ENCODE measurements around the gene FNBP1L.

Gene FNBP1L

DNA sequence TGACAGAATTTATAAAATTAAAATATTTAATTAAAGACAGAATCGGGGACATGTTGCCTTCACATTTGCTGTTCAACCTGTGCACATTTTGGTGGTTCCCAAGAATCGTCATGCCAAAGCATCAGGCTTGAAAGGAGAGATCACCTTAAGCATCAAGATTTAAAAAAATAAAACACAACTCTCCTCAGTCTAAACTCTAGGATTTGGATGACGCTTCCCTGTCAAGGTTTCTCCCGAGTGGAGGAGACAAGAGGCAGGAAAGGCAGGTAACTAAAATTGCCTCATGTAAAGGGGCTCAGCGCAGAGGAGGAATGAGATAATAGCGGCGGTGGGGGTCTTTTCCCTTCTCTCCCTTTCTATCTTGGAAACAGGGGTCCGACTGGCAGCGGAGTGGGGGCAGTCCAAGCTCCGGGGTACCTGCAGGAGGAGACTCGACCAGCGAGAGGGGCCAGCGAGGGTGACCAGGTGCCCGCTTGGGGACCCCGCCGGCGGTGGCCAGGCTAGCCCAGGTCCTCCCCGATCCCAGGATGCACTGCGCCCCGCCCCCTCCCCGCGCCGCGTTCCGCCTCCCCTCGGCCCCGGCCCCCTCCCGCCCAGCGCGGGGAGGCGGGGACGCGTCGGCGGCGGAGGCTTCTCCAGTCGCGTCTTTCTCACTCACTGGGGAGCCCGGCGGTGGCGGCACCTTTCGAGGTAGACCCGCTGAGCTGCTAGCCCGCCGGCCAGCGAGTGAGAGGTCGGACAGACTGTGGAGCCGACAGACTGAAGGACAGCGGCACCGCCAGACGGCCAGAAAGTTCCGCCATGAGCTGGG lies at the start of gene FNBP1L:
FNBP1L (plus strand) TSS at position 638 of the 811 bp plus-strand sequence; CDS start at position 802, 164 bp downstream.
- peak in 50 of 56 donors; percentile 11 to 82 (median 52) for DNase-seq

DNA sequence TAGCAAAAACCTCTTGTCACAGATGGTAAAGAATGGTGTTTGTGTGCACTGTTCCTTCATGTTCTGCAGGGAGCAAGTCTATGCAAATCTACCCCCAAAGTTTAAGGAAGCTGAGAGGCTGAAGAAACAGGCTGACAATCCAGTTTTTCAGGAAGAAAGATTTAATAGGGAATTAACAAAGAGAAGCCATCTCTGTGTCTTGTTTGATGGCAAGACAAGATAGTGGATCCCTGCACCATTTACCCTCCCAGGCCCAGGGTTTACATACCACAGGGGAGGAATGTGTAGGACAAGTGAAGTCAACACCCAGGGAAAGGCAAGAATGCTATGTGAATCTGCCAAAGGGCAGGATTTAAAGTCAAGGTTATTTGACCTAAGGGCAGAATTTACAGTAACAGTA lies 48.1 kb upstream of the FNBP1L start:
- no peak for DNase-seq

DNA sequence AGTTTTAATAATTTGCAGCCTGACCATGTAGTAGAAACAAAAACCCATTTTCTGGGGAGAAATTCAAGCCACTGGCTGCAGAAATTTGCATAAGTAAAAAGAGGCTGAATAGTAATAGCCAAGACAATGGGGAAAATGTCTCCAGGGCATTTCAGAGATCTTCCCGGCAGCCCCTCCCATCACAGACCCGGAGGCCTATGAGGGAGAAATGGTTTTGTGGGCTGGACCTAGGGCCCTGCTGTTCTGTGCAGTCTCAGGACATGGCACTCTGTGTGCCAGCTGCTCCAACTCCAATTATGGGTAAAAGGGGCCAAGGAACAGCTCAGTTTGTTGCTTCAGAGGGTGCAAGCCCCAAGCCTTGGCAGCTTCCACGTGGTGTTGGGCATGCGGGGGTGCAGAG lies 39.7 kb upstream of the FNBP1L start:
- no peak for DNase-seq

DNA sequence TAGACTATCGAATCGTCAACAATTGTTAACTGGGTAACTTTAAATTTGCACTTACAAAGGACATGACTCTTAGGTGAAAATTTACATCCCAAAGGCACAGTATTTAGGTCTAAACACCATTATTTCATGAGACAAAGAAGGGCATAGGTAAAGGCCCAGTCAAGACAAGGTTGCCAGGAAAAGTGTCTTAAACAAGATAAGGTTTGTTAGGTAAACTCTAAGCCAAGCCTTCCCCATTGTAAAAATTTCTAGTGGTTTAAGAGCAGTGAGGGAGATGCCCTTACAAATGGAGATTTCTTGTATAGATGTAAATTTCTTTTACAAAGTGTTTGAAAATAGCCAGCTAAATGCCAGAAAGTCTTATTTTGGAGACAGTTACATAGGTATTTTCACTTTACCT lies 36.9 kb upstream of the FNBP1L start:
- DNase-seq: no peak

DNA sequence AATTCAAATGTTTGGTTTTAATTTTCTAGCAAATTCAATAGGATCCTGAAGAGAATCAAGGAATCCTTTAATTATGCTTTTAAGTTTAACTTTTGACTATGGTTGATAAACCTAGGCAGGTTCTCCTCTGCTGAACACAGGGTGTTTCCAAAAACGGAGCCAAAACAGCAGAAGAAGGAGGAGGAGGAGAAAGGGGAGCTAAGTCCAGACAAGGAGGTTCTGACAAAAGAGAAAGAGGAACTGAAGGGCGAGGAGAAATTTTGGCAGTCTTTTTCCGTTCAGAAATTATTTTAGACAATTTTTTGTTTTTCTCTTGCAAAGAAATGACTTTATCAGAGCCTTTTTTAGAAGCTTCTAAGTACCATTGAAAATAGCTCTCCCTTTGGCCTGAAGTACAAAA lies 33.2 kb upstream of the FNBP1L start:
- DNase-seq: no peak

DNA sequence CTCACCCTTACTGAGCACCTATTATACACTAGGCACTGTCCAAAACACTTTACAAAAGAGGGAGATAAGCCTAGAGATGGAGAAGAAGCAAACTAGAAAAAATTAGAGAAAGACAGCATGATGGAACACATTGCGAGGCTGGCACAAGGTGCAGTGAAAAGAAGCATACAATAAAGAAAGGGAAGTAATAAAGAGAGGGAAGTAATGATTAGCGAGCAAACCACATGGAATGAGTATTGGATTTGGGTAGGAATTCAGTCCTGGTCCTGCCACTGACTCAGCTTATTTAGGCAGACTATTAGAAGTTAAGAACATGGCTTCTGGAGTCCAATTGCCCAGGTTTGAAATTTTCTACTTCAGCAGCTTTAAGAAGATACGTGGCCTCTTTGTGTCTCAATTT lies 32.6 kb upstream of the FNBP1L start:
- DNase-seq: no peak

DNA sequence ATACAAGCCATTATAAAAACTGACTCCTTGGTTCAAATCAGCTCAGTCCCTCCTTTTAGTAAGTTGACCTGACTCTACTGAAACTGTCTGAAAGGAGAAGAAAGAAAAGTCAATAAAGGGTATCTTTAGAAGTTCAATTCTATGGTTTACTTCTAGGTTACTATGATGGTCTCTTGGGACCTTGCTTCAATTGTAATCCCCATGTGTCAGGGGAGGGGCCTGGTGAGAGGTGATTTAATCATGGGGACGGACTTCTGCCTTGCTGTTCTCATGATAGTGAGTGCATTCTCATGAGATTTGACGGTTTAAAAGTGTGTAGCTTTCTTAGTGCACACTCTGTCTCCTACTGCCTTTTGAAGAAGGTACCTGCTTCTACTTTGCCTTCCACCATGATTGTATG lies 31.7 kb upstream of the FNBP1L start:
- no peak for DNase-seq

DNA sequence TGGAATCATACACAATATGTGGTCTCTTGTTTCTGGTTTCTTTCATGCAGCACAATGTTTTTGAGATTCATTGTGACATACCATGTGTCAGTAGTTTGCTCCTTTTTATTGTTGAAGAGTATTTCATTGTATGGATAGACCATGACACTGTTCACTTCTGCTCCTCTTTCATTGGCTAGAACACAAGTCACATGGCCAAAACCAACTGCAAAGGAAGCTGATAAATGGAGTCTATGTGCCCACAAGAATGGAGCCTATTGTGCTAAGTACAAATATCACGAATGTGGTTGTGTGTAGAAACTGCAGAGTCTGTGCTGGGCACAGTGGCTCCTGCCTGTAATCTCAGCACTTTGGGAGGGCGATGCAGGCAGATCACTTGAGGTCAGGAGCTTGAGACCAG lies 28.6 kb upstream of the FNBP1L start:
- peak in 1 of 56 donors; percentile 6 for DNase-seq

DNA sequence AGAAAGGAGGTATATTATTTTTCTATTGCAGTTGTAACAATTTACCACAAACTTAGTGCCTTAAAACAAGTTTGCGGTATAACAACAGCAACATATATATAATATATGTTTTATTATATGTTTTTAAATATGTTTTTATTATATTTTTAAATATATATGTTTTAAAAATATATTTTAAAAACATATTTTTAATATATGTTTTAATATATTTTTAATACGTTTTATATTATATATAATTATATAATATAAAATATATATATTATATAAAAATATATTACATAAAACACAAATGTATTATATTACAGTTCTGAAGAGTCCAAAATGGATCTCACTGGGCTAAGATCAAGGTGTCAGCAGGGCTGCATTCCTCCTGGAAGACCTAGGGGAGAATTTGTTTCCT lies 27.5 kb upstream of the FNBP1L start:
- DNase-seq: no peak

DNA sequence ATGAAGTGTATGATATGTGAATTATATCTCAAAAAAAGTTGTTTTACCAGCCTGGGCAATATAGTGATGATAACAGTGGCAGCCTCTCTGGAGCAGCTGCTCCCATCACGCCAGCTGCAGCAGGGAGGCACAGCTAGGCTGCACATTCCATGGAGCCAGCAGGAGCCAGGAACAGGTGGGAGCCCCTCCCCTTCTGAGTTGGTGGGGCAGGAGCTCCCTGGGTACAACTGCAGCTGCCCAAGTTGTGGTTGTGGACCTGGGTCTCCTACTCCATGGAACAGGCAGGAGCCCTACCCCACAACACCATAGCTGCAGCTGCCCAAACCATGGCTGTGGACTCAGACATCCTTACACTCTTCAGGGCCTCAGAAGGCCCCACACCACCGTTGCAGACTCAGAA lies 21.7 kb upstream of the FNBP1L start:
- no peak for DNase-seq

DNA sequence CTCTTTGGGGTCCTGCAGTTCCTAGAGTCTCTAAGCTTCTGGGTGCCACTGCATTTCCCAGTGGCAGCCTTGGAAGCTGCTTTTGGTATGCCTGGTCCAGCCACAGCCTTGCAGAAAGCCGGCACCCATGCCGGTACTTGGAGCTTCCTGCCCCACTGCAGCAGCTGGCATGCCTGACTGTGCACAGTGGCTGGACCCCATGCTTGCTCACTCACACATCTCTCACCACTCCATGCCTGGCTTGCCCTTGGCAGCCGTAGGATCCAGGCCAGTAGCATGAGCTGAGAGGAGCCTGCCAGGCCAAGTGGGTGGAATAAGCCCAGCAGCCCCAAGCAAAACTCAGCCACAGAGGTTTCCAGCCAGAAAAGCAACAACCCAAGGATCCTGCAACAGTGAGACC lies 20.3 kb upstream of the FNBP1L start:
- no peak for DNase-seq

DNA sequence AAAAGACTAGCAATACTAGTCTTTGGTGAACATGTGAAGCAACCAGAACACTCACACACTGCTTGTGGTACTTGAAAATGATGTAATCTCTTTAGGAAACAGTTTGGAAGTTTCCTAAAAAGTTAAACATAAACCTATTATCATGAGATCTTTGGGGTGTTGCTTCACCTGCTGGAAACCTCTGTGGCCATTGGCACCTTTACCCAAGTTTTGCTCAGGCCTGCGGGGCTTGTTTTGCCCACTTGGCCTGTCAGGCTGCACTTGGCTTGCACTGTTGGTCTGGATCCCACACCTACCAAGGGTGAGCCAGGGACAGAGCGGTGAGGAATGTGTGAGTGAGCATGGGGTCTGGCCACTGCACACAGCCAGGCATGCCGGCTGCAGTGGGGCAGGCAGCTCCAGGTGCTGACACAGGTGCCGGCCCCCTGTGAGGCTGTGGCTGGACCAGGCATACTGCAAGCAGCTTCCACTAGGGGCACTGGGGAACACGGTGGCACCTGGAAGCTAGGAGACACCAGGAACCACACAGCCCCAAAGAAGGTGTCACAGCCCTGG lies 14.4 kb upstream of the FNBP1L start:
- no peak for DNase-seq

DNA sequence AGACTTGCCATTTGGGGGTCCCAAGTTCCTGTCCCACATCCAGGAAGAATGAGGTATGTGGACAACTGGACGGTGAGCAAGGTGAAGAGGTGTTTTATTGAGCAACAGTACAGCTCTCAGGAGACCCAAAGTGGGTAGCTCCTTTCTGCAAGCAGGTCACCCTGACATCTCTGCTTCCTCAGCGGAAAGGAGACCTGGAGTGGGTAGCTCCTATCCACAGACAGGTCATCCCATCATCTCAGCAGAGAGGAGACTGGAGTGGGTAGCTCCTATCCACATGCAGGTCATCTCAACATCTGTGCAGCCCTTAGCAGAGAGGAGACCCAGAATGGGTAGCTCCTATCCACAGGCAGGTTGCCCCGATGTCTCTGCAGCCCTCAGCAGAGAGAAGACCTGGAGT lies 13.8 kb upstream of the FNBP1L start:
- DNase-seq: no peak

DNA sequence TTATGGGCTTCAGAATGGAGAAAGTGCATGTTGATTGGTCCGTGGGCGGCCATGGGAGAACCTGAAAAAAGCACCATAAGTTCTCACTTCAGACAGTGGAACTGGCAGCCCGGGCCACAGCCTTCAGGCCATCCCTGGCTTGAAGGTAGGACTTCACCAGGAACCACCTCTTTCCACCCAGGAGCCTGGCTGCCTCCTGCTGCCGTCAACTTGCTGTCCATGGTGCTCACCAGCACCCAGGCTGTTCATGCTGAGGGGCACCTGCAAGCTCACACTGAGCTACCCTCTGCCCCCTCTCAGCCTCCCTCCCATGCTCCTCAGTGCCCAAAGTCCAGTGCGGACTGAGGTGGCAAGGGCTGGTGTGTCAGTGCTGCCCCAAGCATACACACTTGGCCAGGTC lies 12.9 kb upstream of the FNBP1L start:
- DNase-seq: no peak

DNA sequence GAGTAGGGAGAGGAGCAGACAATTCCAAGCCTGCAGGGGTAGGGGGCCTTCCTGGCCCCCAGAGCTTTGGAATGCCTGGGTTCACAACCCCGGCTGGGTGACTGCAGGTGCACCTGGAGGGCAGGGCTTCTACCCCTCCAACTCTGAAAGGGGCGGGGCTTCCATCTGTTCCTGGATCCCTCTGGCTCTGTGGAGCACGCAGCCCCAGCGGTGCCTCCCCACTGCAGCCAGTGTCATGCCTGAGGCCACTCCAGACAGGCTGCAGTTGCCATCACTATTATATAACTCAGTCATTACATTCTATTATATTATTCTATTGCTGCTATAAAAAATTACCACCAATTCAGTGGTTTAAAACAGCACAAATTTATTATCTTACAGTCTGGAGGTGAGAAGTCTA lies 12.5 kb upstream of the FNBP1L start:
- DNase-seq: no peak

DNA sequence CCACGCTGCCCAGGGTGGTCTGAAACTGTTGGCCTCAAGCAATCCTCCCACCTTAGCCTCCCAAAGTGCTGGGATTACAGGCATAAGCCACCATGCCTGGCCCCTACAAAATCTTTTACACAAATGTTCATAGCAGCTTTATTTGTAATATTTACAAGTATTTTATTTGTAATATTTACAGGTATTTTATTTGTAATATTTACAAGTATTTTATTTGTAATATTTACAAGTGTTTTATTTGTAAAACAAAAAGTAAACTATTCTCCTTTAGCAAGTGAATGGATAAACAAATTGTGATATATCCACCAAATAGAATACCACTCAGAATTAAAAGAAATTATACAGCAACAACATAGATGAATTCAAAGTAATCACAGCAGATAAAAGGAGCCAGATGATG lies 11.4 kb upstream of the FNBP1L start:
- DNase-seq: no peak

DNA sequence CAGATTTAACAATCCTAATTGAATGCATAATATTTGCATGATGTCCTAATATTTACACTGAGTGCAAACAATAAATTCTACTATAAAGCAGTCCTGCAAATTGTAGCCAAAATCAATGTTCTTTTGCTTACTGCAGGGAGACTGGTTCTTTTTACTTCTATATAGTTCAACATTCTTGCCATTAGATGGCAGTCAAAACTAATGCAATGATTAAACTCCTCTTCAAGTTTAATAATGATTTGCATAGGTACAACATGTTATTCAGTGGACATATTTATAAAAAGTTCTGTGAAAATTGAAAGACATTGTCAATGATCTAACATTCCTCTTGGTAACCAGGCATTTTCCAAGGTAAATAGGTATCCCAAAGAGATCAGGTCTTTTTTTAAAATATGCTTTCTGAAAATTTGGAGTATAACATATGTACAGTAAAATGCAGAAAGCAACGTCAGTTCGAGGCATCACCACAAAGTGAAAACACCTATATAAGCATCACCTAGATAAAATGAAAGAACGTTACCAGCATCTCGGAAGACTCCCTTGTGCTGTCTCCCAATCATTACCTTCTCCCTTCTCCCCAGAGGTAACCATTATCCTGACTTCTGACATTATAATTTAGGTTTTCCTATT lies 9.8 kb upstream of the FNBP1L start:
- no peak for DNase-seq

DNA sequence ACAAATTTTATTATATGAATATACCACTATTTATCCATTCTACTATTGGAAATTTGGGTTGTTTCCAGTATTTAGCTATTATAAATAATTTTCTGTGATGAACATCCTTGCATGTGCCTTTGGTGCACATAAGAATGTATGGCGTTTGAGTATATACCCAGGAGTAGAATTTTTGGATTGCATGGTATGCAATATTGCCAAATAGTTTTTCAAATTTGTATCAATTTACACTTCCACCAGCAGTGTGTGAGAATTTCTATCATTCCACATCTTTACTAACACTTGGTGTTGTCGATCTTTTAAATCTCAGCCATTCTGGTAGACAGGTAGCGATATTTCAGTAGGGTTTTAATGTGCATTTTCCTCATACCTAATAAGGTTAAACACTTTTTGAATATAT lies 9.2 kb upstream of the FNBP1L start:
- DNase-seq: no peak

DNA sequence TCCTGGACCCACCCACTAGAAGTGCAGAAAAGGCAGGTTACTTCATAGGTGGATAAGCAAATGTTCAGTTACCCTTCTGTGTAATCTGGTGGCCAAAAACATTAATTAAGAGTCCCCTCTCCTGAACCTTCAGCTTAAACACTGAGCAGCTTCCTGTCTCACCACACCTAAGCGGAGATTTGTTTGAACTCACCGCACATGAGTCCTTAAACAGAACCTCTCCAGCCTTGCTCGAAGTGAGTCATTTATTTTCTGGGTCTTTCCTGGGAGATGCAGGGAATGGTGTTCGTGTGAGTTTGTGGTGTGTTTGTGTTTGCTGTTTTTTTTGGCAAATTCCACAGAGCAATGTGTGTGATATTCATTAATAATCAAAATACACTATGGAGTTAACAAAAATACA lies 7.6 kb upstream of the FNBP1L start:
- no peak for DNase-seq

DNA sequence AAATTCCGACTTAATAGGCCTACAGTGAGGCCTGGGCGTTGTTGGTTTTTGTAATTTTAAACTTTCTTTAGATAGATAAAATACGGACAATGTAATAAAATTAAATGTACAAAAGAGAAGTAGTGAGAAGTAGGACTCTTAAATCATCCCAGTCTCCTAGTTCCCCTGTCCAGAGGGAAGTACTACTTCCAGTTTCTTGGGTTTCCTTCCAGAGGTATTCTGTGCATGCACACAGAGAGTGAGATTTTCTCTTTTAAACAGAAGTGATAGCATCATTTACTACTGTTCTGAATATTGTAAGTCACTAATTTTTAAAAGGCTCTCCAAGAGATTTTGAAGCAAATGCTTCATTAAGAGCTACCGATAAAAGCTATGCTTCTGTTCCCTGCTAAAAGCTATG lies 7.2 kb upstream of the FNBP1L start:
- no peak for DNase-seq

DNA sequence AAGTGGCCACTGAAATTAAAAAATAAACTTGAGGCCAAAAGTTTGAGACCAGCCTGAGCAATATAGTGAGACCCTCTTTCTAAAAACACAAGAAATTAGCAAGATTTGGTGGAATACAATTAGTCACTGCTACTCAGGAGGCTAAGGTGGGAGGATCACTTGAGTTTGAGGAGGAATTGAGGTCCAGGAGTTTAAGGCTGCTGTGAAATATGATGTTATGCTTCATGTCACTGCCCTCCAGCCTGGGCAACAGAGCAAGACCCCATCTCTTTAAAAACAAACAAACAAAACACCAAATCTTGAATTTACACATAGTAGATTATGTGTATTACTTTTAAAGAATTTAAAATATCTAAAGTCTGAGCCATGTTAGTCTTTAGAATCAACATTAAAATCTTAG lies 6.3 kb upstream of the FNBP1L start:
- no peak for DNase-seq

DNA sequence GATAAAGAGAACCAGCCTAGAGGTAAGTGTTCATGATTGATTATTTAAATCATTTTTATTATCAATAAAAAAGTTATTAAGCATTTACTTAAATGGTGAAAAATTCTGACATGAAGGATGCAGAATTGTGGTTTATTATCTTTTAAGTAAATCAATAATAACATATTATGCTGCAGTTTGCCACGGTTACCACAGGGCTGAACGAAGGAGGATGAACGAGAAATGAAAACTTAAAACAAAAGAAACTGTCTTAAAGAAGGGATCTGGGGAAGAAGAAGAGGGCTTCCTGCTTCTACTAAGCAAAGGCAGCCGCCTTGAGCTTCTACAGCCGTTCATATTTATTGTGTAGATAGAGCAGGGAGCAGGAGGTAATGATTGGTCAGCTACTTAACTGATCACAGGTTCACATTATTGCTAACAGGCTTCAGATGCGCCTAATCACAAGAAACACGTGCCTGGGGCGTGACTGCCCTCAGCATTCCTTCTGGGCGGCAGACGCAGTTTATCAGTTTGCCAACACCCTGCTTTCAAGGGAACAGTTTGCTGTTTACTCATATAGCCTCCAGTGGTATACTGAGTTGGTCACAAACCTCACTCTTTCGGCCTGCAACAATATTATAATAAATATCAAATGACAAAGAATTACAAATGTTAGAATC lies 5.8 kb upstream of the FNBP1L start:
- DNase-seq: no peak
